ENCODE measurements around the gene CHRM3. TPM values are rescaled to one million over a fixed set of nuclear protein-coding genes. Genes with fewer than 3 reads are reported as not detected.

CHRM3 gene
- total RNA-seq, 1 experiment from 2014 or later, result 4.2 TPM

DNA sequence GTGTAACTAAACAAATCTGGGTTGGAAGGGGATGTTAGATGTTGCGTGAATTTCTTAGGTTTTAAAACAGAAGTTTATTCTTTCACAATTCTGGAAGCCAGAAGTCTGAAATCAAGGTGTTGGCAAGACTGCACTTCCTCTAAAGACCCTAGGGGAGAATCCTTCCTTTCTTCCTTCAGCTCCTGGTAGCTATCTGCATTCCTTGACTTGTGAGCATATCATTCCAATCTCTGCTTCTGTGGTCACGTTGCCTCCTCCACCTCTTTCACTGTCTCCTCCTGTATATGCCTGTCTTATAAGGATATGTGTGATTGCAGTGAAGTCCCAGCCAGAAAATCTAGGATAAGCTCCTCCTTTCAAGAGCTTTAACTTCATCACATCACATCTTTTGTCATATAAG is 7.7 kb downstream of the CHRM3 start:
- no peak overlapping the region for H2AK5ac ChIP-seq (ENCODE audit: insufficient read length, low read length)
- no peak overlapping the region for H4K8ac ChIP-seq (replicated peaks; ENCODE audit: insufficient read length, low read depth, low read length)
- H3K56ac ChIP-seq (ENCODE audit: insufficient read length, low read depth, low read length), result no peak overlapping the region
- no peak overlapping the region for H3K14ac ChIP-seq (ENCODE audit: insufficient read depth, low read length)
- H2BK15ac ChIP-seq (ENCODE audit: low read depth, low read length), result no peak overlapping the region
- DNase-seq, result no peak
- TF ChIP-seq, protein P1, sequence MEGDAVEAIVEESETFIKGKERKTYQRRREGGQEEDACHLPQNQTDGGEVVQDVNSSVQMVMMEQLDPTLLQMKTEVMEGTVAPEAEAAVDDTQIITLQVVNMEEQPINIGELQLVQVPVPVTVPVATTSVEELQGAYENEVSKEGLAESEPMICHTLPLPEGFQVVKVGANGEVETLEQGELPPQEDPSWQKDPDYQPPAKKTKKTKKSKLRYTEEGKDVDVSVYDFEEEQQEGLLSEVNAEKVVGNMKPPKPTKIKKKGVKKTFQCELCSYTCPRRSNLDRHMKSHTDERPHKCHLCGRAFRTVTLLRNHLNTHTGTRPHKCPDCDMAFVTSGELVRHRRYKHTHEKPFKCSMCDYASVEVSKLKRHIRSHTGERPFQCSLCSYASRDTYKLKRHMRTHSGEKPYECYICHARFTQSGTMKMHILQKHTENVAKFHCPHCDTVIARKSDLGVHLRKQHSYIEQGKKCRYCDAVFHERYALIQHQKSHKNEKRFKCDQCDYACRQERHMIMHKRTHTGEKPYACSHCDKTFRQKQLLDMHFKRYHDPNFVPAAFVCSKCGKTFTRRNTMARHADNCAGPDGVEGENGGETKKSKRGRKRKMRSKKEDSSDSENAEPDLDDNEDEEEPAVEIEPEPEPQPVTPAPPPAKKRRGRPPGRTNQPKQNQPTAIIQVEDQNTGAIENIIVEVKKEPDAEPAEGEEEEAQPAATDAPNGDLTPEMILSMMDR (conservative IDR thresholded peaks at IDR 0.05), result no peak
- H3K4me2 ChIP-seq (ENCODE audit: insufficient read depth, insufficient read length, low read length), result no peak overlapping the region
- no peak overlapping the region for H2BK120ac ChIP-seq (ENCODE audit: low read depth, low read length, poor library complexity, severe bottlenecking)
- no peak overlapping the region for H3K18ac ChIP-seq (ENCODE audit: insufficient read length, low read depth, low read length)
- H3T11ph ChIP-seq (ENCODE audit: low read length), result no peak overlapping the region
- no peak overlapping the region for H3K27ac ChIP-seq (ENCODE audit: insufficient read length, low read depth, low read length)
- H3K79me1 ChIP-seq (ENCODE audit: insufficient read depth, low read depth, low read length, poor library complexity, severe bottlenecking), result no peaks in the 10 kb centered on the region
- no peak overlapping the region for H3K9ac ChIP-seq (ENCODE audit: extremely low read depth, insufficient read length, low read length)
- H3K27me3 ChIP-seq (ENCODE audit: insufficient read depth, low read length), result no peaks in the 10 kb centered on the region
- H2BK12ac ChIP-seq (ENCODE audit: insufficient read length, low read depth, low read length), result no peak overlapping the region
- Mint-ChIP-seq H3K27me3 (ENCODE audit: low read depth) (peaks cover 8% of the 10 kb centered on the region), H3K4me3 (no peak overlapping the region), H3K36me3 (ENCODE audit: insufficient read depth in 1 of 3, low read depth in 3 of 3) (no peaks in the 10 kb centered on the region), H3K4me1 (no peaks in the 10 kb centered on the region), H3K27ac (no peak overlapping the region; a peak in 1 of 7 replicates), H3K9me3 (no peaks in the 10 kb centered on the region; a peak in 1 of 5 replicates)
- H3K23me2 ChIP-seq (ENCODE audit: insufficient read length, low read depth, low read length, poor library complexity, severe bottlenecking), result peaks cover 3% of the 10 kb centered on the region
- no peak overlapping the region for H4K5ac ChIP-seq (ENCODE audit: insufficient read length, low read depth, low read length)
- no peaks in the 10 kb centered on the region for H4K20me1 ChIP-seq (ENCODE audit: control insufficient read depth, insufficient read depth, insufficient read length)
- H4K91ac ChIP-seq (ENCODE audit: insufficient read length, low read depth, low read length), result no peak overlapping the region
- H3K79me2 ChIP-seq (ENCODE audit: insufficient read depth, low read length), result no peaks in the 10 kb centered on the region
- H3K4me1 ChIP-seq (ENCODE audit: insufficient read depth, low read length), result no peaks in the 10 kb centered on the region; the same call in 1 of the 2 replicates
- no peak overlapping the region for H3K23ac ChIP-seq (ENCODE audit: insufficient read length, low read depth, low read length)
- no peak overlapping the region for H3K4ac ChIP-seq (ENCODE audit: low read depth, low read length)
- WGBS (ENCODE audit: extremely low coverage, insufficient read length, low lambda C conversion rate), result no CpG with 5 or more reads among the region's 2 CpGs
- no peak overlapping the region for H2BK5ac ChIP-seq (ENCODE audit: insufficient read length, low read length)
- H3K9me3 ChIP-seq (ENCODE audit: control insufficient read depth, low read depth, low read length), result no peaks in the 10 kb centered on the region
- H2AFZ ChIP-seq (ENCODE audit: low read length), result no peak overlapping the region
- H2BK20ac ChIP-seq (ENCODE audit: low read depth, low read length, poor library complexity, severe bottlenecking), result no peak overlapping the region

All from H9 (cell line).